Lower lobe of right lung (tissue), 2 donors: ENCODE measurements around the gene CEP126. TPM values are rescaled to one million over a fixed set of nuclear protein-coding genes. Genes with fewer than 3 reads are reported as not detected.

Experiments
- ATAC-seq, 2 donors: fragments of 200-7000 bp; cut with Tn5 transposase; one replicate each; pipeline ENCODE4 v1.9.1; 2020 to 2022; ENCODE audit warnings: mild to moderate bottlenecking in 2 of 2, moderate library complexity in 2 of 2
- DNase-seq: peaks from one replicate; pipeline ENCODE4 v3.0.0-alpha.2; 2020
- H3K27ac ChIP-seq: fragments of 200-600 bp; one replicate; pipeline ENCODE4 v1.8.0; 2022
- H3K27me3 ChIP-seq: fragments of 200-600 bp; one replicate; pipeline ENCODE4 v1.8.0; 2022; ENCODE audit warnings: low read depth
- H3K36me3 ChIP-seq: fragments of 200-600 bp; one replicate; pipeline ENCODE4 v1.8.0; 2022; ENCODE audit warnings: mild to moderate bottlenecking
- H3K4me1 ChIP-seq: fragments of 200-600 bp; one replicate; pipeline ENCODE4 v1.8.0; 2022
- H3K4me3 ChIP-seq: fragments of 200-600 bp; one replicate; pipeline ENCODE4 v1.8.0; 2022; ENCODE audit warnings: mild to moderate bottlenecking
- H3K9me3 ChIP-seq: fragments of 200-600 bp; one replicate; pipeline ENCODE4 v1.8.0; 2022
- CTCF ChIP-seq: fragments of 200-600 bp; IDR thresholded peaks from one replicate; pipeline ENCODE4 v1.8.0; 2022; ENCODE audit warnings: antibody characterized with exemption, mild to moderate bottlenecking
- intact Hi-C: fragments of 100-400 bp; cut with DNase I; formaldehyde crosslinking; loops from one replicate; pipeline ENCODE4 v1.11.0; 2022
- total RNA-seq: library from RNA; stranded (reverse); fragmentation: NEBNext Ultra II Directional; extraction: Animal tissue kit (Norgen Biotek cat#: 25700); gene quantifications from one replicate; pipeline ENCODE4 v1.2.1, GENCODE V29; 2021
- donor health status: DM: no; HTN: yes; CAD: no; lungs with severe emphysema.

CEP126 gene
- total RNA-seq, 1 donor from 2014 or later: 6.4 TPM

GRCh38 chr11:101909087-101909486 lies 5.7 kb upstream of the CEP126 start:
- no peaks in the 10 kb centered on the region for H3K9me3 ChIP-seq
- ATAC-seq: no peak
- H3K36me3 ChIP-seq: no peaks in the 10 kb centered on the region
- TF ChIP-seq CTCF: no peak
- intact Hi-C loops: no loop called here
- no peak overlapping the region for H3K27ac ChIP-seq
- DNase-seq: no peak
- peaks cover under 1% of the 10 kb centered on the region for H3K4me1 ChIP-seq
- H3K27me3 ChIP-seq: no peaks in the 10 kb centered on the region
- no peak overlapping the region for H3K4me3 ChIP-seq

- Histone ChIP-seq H3K36me3 (no peaks in the 10 kb centered on the region), H3K9me3 (no peaks in the 10 kb centered on the region), H3K4me1 (peaks cover 15% of the 10 kb centered on the region), H3K27ac (no peak overlapping the region), H3K27me3 (no peaks in the 10 kb centered on the region), H3K4me3 (no peak overlapping the region)
- DNase-seq: no peak
- intact Hi-C loops: no loop called here
- no peak for TF ChIP-seq CTCF
- no peak for ATAC-seq
These were observed 2.0 kb upstream of the CEP126 start for GRCh38 chr11:101912823-101913284.

- Histone ChIP-seq H3K27ac (no peak overlapping the region), H3K9me3 (no peaks in the 10 kb centered on the region), H3K36me3 (no peaks in the 10 kb centered on the region), H3K27me3 (no peaks in the 10 kb centered on the region), H3K4me3 (no peak overlapping the region), H3K4me1 (peaks cover 15% of the 10 kb centered on the region)
- no peak for TF ChIP-seq CTCF
- DNase-seq (no peak), ATAC-seq (no peak)
- intact Hi-C loops: no loop called here
These were observed 1.2 kb upstream of the CEP126 start for GRCh38 chr11:101913656-101914055.

- ATAC-seq (no peak), DNase-seq (no peak)
- Histone ChIP-seq H3K4me3 (peak overlapping the region; percentile 71), H3K36me3 (no peaks in the 10 kb centered on the region), H3K9me3 (no peaks in the 10 kb centered on the region), H3K4me1 (peaks cover 15% of the 10 kb centered on the region), H3K27ac (peak overlapping the region; percentile 85), H3K27me3 (no peaks in the 10 kb centered on the region)
- TF ChIP-seq CTCF: no peak
- intact Hi-C loops: no loop called here
These were observed 471 bp upstream of the CEP126 start for GRCh38 chr11:101914341-101914737.

GRCh38 chr11:101915791-101916291 lies 1.0 kb downstream of the CEP126 start:
- peaks cover 15% of the 10 kb centered on the region for H3K4me1 ChIP-seq
- no peaks in the 10 kb centered on the region for H3K9me3 ChIP-seq
- peak overlapping the region; percentile 71 for H3K4me3 ChIP-seq
- no peaks in the 10 kb centered on the region for H3K36me3 ChIP-seq
- intact Hi-C loops: no loop called here
- no peaks in the 10 kb centered on the region for H3K27me3 ChIP-seq
- peak; percentile 45 to 68 for ATAC-seq
- peak overlapping the region; percentile 85 for H3K27ac ChIP-seq
- TF ChIP-seq CTCF: no peak
- no peak for DNase-seq
